Muscle of leg (tissue), 11 donors: Measurements from ENCODE around the gene MTA3. TPM values are rescaled to one million over a fixed set of nuclear protein-coding genes. Genes with fewer than 3 reads are reported as not detected.
A peak's percentile ranks its signal among the peaks of the same experiment; 100 is the strongest.

ENCODE experiments used
- DNase-seq: peaks from one replicate; pipeline ENCODE4 v3.0.0; 2013
- H3K27ac ChIP-seq: one replicate; pipeline ENCODE4 v1.5.1; 2013; ENCODE audit warnings: mild to moderate bottlenecking, low read length, control low read depth
- H3K27me3 ChIP-seq: one replicate; pipeline ENCODE4 v1.6.1; 2013; ENCODE audit warnings: low read length; ENCODE audit not compliant: control insufficient read depth, insufficient read depth
- H3K36me3 ChIP-seq: one replicate; pipeline ENCODE4 v1.6.1; 2013; ENCODE audit warnings: low read length; ENCODE audit not compliant: control insufficient read depth, insufficient read depth
- H3K4me1 ChIP-seq: one replicate; pipeline ENCODE4 v1.6.1; 2013; ENCODE audit warnings: low read length; ENCODE audit not compliant: control insufficient read depth, insufficient read depth
- H3K4me3 ChIP-seq: one replicate; pipeline ENCODE4 v1.5.1; 2013; ENCODE audit warnings: low read length, control low read depth
- H3K9me3 ChIP-seq: replicated peaks from 2 replicates; pipeline ENCODE4 v1.6.1; 2013; ENCODE audit warnings: low read depth, low read length; ENCODE audit not compliant: control insufficient read depth
- WGBS: methylation state at CpG from one replicate; pipeline ENCODE4 v1.1.5; 2013; ENCODE audit warnings: missing lambda C conversion rate; ENCODE audit not compliant: insufficient coverage; 5-methylcytosine and 5-hydroxymethylcytosine counted together
- polyA plus RNA-seq, 8 donors: library from polyadenylated mRNA; unstranded; fragments of 120-200 nt; gene quantifications; one replicate each; pipeline versions ENCODE4 v1.2.1 to v1.2.3, GENCODE V29; 2013; ENCODE audit warnings: inconsistent platforms in 1 of 8, low replicate concordance in 1 of 8; ENCODE audit not compliant: insufficient read length in 8 of 8, insufficient read depth in 1 of 8
- total RNA-seq: library from RNA; stranded (reverse); fragments of 120-200 nt; gene quantifications from one replicate; pipeline ENCODE4 v1.2.4, GENCODE V29; 2013

The MTA3 gene
- total and polyA plus RNA-seq, 9 donors = 22.5 to 37.9 (median 24.9) TPM

GRCh38 chr2:42797281-42797680 is 228.8 kb downstream of the MTA3 start:
- Histone ChIP-seq H3K9me3 (no peaks in the 10 kb centered on the region), H3K27ac (no peak overlapping the region), H3K4me3 (no peak overlapping the region), H3K36me3 (no peaks in the 10 kb centered on the region), H3K4me1 (peaks cover 22% of the 10 kb centered on the region), H3K27me3 (no peaks in the 10 kb centered on the region)
- WGBS = 86% methylated on average over 5 of the region's 6 CpGs
- DNase-seq = no peak

GRCh38 chr2:42799881-42800280 is 231.4 kb downstream of the MTA3 start:
- Histone ChIP-seq H3K27me3 (no peaks in the 10 kb centered on the region), H3K36me3 (no peaks in the 10 kb centered on the region), H3K4me1 (peaks cover 12% of the 10 kb centered on the region), H3K4me3 (no peak overlapping the region), H3K27ac (no peak overlapping the region), H3K9me3 (no peaks in the 10 kb centered on the region)
- DNase-seq = no peak
- WGBS = no CpG with 5 or more reads among the region's 4 CpGs

GRCh38 chr2:42800461-42800962 is 232.1 kb downstream of the MTA3 start:
- Histone ChIP-seq H3K36me3 (no peaks in the 10 kb centered on the region), H3K27ac (peak overlapping the region; percentile 8), H3K4me1 (peaks cover 15% of the 10 kb centered on the region), H3K9me3 (no peaks in the 10 kb centered on the region), H3K4me3 (no peak overlapping the region), H3K27me3 (no peaks in the 10 kb centered on the region)
- WGBS = 88% methylated on average over 2 of the region's 4 CpGs
- DNase-seq = no peak

GRCh38 chr2:42800981-42801380 is 232.5 kb downstream of the MTA3 start:
- H3K27me3 ChIP-seq = no peaks in the 10 kb centered on the region
- DNase-seq = peak; percentile 62
- H3K36me3 ChIP-seq = no peaks in the 10 kb centered on the region
- peak overlapping the region; percentile 8 for H3K27ac ChIP-seq
- no peaks in the 10 kb centered on the region for H3K9me3 ChIP-seq
- H3K4me3 ChIP-seq = no peak overlapping the region
- peaks cover 13% of the 10 kb centered on the region for H3K4me1 ChIP-seq
- WGBS = 0% methylated on average over 1 of the region's 2 CpGs

GRCh38 chr2:42801381-42801780 is 232.9 kb downstream of the MTA3 start:
- Histone ChIP-seq H3K4me1 (peaks cover 13% of the 10 kb centered on the region), H3K27me3 (no peaks in the 10 kb centered on the region), H3K27ac (peak overlapping the region; percentile 8), H3K36me3 (no peaks in the 10 kb centered on the region), H3K9me3 (no peaks in the 10 kb centered on the region), H3K4me3 (no peak overlapping the region)
- DNase-seq = peak; percentile 47
- WGBS = 0% methylated on average over 1 of the region's 4 CpGs

GRCh38 chr2:42802150-42802549 is 233.7 kb downstream of the MTA3 start:
- H3K27me3 ChIP-seq = no peaks in the 10 kb centered on the region
- H3K36me3 ChIP-seq = no peaks in the 10 kb centered on the region
- H3K4me3 ChIP-seq = no peak overlapping the region
- 88% methylated on average over 4 of the region's 6 CpGs for WGBS
- DNase-seq = no peak
- H3K9me3 ChIP-seq = no peaks in the 10 kb centered on the region
- H3K27ac ChIP-seq = no peak overlapping the region
- H3K4me1 ChIP-seq = peaks cover 15% of the 10 kb centered on the region

- no peaks in the 10 kb centered on the region for H3K27me3 ChIP-seq
- DNase-seq = no peak
- no peak overlapping the region for H3K27ac ChIP-seq
- no peaks in the 10 kb centered on the region for H3K36me3 ChIP-seq
- WGBS = no CpG with 5 or more reads among the region's 3 CpGs
- no peaks in the 10 kb centered on the region for H3K9me3 ChIP-seq
- H3K4me3 ChIP-seq = no peak overlapping the region
- H3K4me1 ChIP-seq = peaks cover 23% of the 10 kb centered on the region
Observed at GRCh38 chr2:42804338-42804737, 235.9 kb downstream of the MTA3 start.

- peaks cover 23% of the 10 kb centered on the region for H3K4me1 ChIP-seq
- no peaks in the 10 kb centered on the region for H3K36me3 ChIP-seq
- WGBS = 67% methylated on average over 3 of the region's 5 CpGs
- no peak overlapping the region for H3K27ac ChIP-seq
- no peak for DNase-seq
- no peaks in the 10 kb centered on the region for H3K27me3 ChIP-seq
- H3K4me3 ChIP-seq = no peak overlapping the region
- no peaks in the 10 kb centered on the region for H3K9me3 ChIP-seq
Observed at GRCh38 chr2:42804891-42805290, 236.5 kb downstream of the MTA3 start.

Other genes with a start within 250 kb of the MTA3 start
- gene COX7A2L, start 207.4 kb upstream of the MTA3 start, total RNA-seq = 155 TPM
- gene COX7A2L, start 207.4 kb upstream of the MTA3 start, polyA plus RNA-seq = 100 to 1,000 TPM; 144 to 172 (median 164) TPM
- gene KCNG3, start 74.7 kb upstream of the MTA3 start, total RNA-seq = 0.09 TPM
- under 1 TPM in 1 of 8 donors, not detected in 7; 0.04 TPM for gene KCNG3, start 74.7 kb upstream of the MTA3 start, polyA plus RNA-seq
- gene OXER1, start 195.5 kb downstream of the MTA3 start, total RNA-seq = 2.2 TPM
- 1 to 10 TPM; 3.8 to 9.2 (median 6.6) TPM for gene OXER1, start 195.5 kb downstream of the MTA3 start, polyA plus RNA-seq
- gene HAAO, start 224.0 kb downstream of the MTA3 start, total RNA-seq = 14.8 TPM
- gene HAAO, start 224.0 kb downstream of the MTA3 start, polyA plus RNA-seq = 10 to 100 TPM; 15.7 to 23.5 (median 18.7) TPM